Fibroblast of lung (primary cell): ENCODE data around the gene KCNE3. TPM values are rescaled to one million over a fixed set of nuclear protein-coding genes. Genes with fewer than 3 reads are reported as not detected.

Experiments used
- DNase-seq, 2 donors: peaks; one replicate each; pipeline versions ENCODE4 v3.0.0 to v3.0.0-alpha.2; 2010; ENCODE audit warnings: low read depth in 2 of 2
- H2AFZ ChIP-seq: 2 replicates; pipeline ENCODE4 v1.5.1; 2012; ENCODE audit warnings: low read length, control low read depth, inconsistent platforms
- H3K27ac ChIP-seq: 2 replicates; pipeline ENCODE4 v1.5.1; 2011; ENCODE audit warnings: low read length, control low read depth; ENCODE audit not compliant: insufficient read depth
- H3K27me3 ChIP-seq: 2 replicates; pipeline ENCODE4 v1.5.1; 2011; ENCODE audit warnings: mild to moderate bottlenecking, low read length; ENCODE audit not compliant: control insufficient read depth, insufficient read depth
- H3K36me3 ChIP-seq: 2 replicates; pipeline ENCODE4 v1.5.1; 2011; ENCODE audit warnings: low read length; ENCODE audit not compliant: control insufficient read depth, insufficient read depth
- H3K4me1 ChIP-seq: 2 replicates; pipeline ENCODE4 v1.5.1; 2011; ENCODE audit warnings: low read length; ENCODE audit not compliant: control insufficient read depth, insufficient read depth; ENCODE audit errors: extremely low read depth
- H3K4me2 ChIP-seq: 2 replicates; pipeline ENCODE4 v1.5.1; 2011; ENCODE audit warnings: low read length, control low read depth; ENCODE audit not compliant: insufficient read depth; ENCODE audit errors: extremely low read depth
- H3K4me3 ChIP-seq, 4 experiments: fragments of 200-600 bp in 1 of 4; sonication (generic) in 1 of 4; replicated peaks in 1 of 4; 2 replicates each; pipeline ENCODE4 v1.5.1; 2011 to 2016; ENCODE audit warnings: low read length in 4 of 4, low read depth in 3 of 4, mild to moderate bottlenecking in 3 of 4, control low read depth in 2 of 4, inconsistent platforms in 1 of 4, mixed read lengths in 1 of 4; ENCODE audit not compliant: insufficient read depth in 1 of 4; ENCODE audit errors: control extremely low read depth in 1 of 4
- H3K79me2 ChIP-seq: 2 replicates; pipeline ENCODE4 v1.5.1; 2012; ENCODE audit warnings: mild to moderate bottlenecking, low read length, inconsistent platforms; ENCODE audit not compliant: control insufficient read depth, insufficient read depth
- H3K9ac ChIP-seq: 2 replicates; pipeline ENCODE4 v1.5.1; 2011; ENCODE audit warnings: mild to moderate bottlenecking, low read length, control low read depth; ENCODE audit not compliant: insufficient read depth
- H3K9me3 ChIP-seq: 2 replicates; pipeline ENCODE4 v1.5.1; 2012; ENCODE audit warnings: low read depth, low read length; ENCODE audit not compliant: control insufficient read depth, insufficient read depth
- H4K20me1 ChIP-seq: 2 replicates; pipeline ENCODE4 v1.5.1; 2011; ENCODE audit warnings: low read length; ENCODE audit not compliant: control insufficient read depth, insufficient read depth; ENCODE audit errors: extremely low read depth
- EZH2 ChIP-seq: IDR thresholded peaks from 2 replicates; pipeline ENCODE4 v1.5.1; 2012; ENCODE audit warnings: low read length, control low read depth, mild to moderate bottlenecking; ENCODE audit errors: missing control alignments
- polyA plus RNA-seq, 2 donors: library from polyadenylated mRNA; depleted of rRNA in 1 of 2; stranded (reverse) in 1 of 2; unstranded in 1 of 2; fragments of >200 nt; gene quantifications; 2 replicates each; pipeline ENCODE4 v1.2.1, GENCODE V29; 2011 to 2012; ENCODE audit warnings: missing spikeins in 1 of 2
- total RNA-seq: library from RNA; depleted of rRNA; stranded (reverse); fragments of >200 nt; gene quantifications from 2 replicates; pipeline ENCODE4 v1.2.1, GENCODE V29; 2014
- TF ChIP-seq, protein P1 (sequence below), 2 donors: IDR thresholded peaks in 1 of 2; conservative IDR thresholded peaks in 1 of 2; 1 replicate in 1 of 2; 2 replicates in 1 of 2; pipeline ENCODE4 v1.5.1; 2011 to 2012; ENCODE audit warnings: low read length in 2 of 2, control low read depth in 1 of 2, inconsistent platforms in 1 of 2, low read depth in 1 of 2, mild to moderate bottlenecking in 1 of 2

KCNE3 gene
- total and polyA plus RNA-seq, 2 donors (not counting 1 experiment from before 2014, with no cell fraction given), result 0.25 to 6.4 TPM

DNA sequence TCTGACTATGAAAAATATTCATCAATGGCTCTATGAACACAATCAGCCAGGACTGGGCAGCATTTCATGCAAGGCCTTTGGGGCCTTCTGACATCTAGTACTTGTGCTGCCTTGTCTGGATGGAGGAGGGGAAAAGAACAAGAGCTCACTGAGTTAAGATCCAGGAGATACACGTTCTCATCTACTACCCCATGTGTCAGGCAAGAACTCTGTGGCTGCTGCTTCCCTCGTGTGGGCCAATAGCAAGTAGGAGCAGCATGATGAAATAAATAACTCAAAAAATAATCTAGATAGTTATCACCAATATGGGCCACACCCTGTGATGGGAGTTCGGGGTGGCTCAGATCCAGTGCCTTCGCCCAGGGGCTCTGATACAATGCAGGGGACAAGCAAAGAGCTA, 7.3 kb downstream of the KCNE3 start:
- Histone ChIP-seq H2AFZ (no peak overlapping the region), H3K27me3 (peaks cover 8% of the 10 kb centered on the region), H3K4me3 (no peak overlapping the region), H3K4me1 (no peaks in the 10 kb centered on the region), H3K27ac (no peak overlapping the region), H3K79me2 (no peaks in the 10 kb centered on the region), H3K9ac (no peak overlapping the region), H3K4me2 (no peak overlapping the region), H4K20me1 (no peaks in the 10 kb centered on the region), H3K9me3 (no peaks in the 10 kb centered on the region), H3K36me3 (no peaks in the 10 kb centered on the region)
- no peak for DNase-seq
- TF ChIP-seq, protein P1, sequence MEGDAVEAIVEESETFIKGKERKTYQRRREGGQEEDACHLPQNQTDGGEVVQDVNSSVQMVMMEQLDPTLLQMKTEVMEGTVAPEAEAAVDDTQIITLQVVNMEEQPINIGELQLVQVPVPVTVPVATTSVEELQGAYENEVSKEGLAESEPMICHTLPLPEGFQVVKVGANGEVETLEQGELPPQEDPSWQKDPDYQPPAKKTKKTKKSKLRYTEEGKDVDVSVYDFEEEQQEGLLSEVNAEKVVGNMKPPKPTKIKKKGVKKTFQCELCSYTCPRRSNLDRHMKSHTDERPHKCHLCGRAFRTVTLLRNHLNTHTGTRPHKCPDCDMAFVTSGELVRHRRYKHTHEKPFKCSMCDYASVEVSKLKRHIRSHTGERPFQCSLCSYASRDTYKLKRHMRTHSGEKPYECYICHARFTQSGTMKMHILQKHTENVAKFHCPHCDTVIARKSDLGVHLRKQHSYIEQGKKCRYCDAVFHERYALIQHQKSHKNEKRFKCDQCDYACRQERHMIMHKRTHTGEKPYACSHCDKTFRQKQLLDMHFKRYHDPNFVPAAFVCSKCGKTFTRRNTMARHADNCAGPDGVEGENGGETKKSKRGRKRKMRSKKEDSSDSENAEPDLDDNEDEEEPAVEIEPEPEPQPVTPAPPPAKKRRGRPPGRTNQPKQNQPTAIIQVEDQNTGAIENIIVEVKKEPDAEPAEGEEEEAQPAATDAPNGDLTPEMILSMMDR (conservative IDR thresholded peaks at IDR 0.05 in 1 of 2, IDR thresholded peaks at IDR 0.05 in 1 of 2; ENCODE audit: low read depth in 1 of 2, low read length in 2 of 2), result no peak
- TF ChIP-seq EZH2, result no peak

DNA sequence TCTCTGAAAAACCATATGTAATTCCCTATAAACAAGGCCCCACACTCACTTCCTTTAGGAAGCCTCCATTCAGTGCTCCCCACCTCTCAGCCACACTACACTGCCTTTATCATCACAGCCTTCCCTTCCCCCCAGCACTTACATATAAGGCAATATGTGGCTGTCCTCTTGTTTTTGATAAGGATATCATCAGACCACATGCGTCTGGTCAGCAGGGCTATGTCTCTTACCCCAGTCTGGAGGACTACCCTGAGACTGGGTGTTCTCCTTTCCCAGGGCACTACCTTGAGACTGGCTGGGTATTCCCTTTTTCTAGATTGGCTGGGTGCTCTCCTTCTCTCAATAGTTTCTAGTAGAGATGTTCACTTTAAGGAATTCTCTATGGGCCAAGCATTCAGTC, 7.8 kb downstream of the KCNE3 start:
- no peak for DNase-seq
- no peak overlapping the region for H3K4me2 ChIP-seq
- H2AFZ ChIP-seq, result no peak overlapping the region
- no peaks in the 10 kb centered on the region for H3K36me3 ChIP-seq
- H3K79me2 ChIP-seq, result no peaks in the 10 kb centered on the region
- H3K9me3 ChIP-seq, result no peaks in the 10 kb centered on the region
- H3K27ac ChIP-seq, result no peak overlapping the region
- H3K27me3 ChIP-seq, result peaks cover 6% of the 10 kb centered on the region
- H3K9ac ChIP-seq, result no peak overlapping the region
- H3K4me3 ChIP-seq, result no peak overlapping the region
- no peaks in the 10 kb centered on the region for H3K4me1 ChIP-seq
- TF ChIP-seq, protein P1 (conservative IDR thresholded peaks at IDR 0.05 in 1 of 2, IDR thresholded peaks at IDR 0.05 in 1 of 2; ENCODE audit: low read depth in 1 of 2, low read length in 2 of 2), result no peak
- no peak for TF ChIP-seq EZH2
- no peaks in the 10 kb centered on the region for H4K20me1 ChIP-seq

DNA sequence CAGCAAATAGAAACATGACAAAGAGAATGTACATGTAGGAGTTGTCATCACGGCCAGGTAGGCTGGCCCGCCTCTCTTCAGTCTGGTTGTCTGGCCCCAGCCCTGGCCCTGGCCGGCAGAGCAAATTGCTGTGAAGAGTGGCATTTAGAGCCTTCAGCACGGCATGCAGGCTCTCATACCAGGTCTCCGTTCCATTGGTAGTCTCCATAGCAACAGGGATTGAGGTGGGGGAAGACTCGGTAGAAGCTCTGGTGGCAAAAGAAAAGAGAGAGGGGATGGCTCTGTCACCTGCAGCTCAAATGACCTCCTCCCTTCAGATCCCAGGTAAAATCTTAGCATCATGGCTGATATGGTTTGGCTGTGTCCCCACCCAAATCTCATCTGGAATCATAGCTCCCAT, 10.0 kb downstream of the KCNE3 start:
- H3K4me2 ChIP-seq, result no peak overlapping the region
- no peak overlapping the region for H3K9ac ChIP-seq
- no peaks in the 10 kb centered on the region for H3K4me1 ChIP-seq
- TF ChIP-seq EZH2, result no peak
- TF ChIP-seq, protein P1 (conservative IDR thresholded peaks at IDR 0.05 in 1 of 2, IDR thresholded peaks at IDR 0.05 in 1 of 2; ENCODE audit: low read depth in 1 of 2, low read length in 2 of 2), result no peak
- H3K79me2 ChIP-seq, result no peaks in the 10 kb centered on the region
- no peak overlapping the region for H3K4me3 ChIP-seq
- peaks cover 3% of the 10 kb centered on the region for H3K27me3 ChIP-seq
- no peaks in the 10 kb centered on the region for H3K9me3 ChIP-seq
- H3K27ac ChIP-seq, result no peak overlapping the region
- DNase-seq, result no peak
- H3K36me3 ChIP-seq, result no peaks in the 10 kb centered on the region
- no peaks in the 10 kb centered on the region for H4K20me1 ChIP-seq
- H2AFZ ChIP-seq, result no peak overlapping the region
